Endothelial cell of umbilical vein (primary cell): ENCODE results near the gene PCYOX1L. TPM values are rescaled to one million over a fixed set of nuclear protein-coding genes. Genes with fewer than 3 reads are reported as not detected.

Experiments used
- BruUV-seq: library from RNA; stranded (reverse); fragments of 400-500 nt; replicated peaks from 2 replicates; lab custom pipeline; 2021; lab: Mats Ljungman, UMichigan
- CTCF ChIA-PET: fragments of 300-600, 350-600 bp; sonication (Branson Sonifier 250); formaldehyde crosslinking; loops from one replicate; lab custom pipeline; 2021; ENCODE audit warnings: antibody characterized with exemption, inconsistent platforms; lab: Charles Lee
- POLR2A ChIA-PET: fragments of 300-600, 350-600 bp; sonication (Branson Sonifier 250); formaldehyde crosslinking; loops from one replicate; lab custom pipeline; 2021; ENCODE audit warnings: antibody characterized with exemption, inconsistent platforms; lab: Charles Lee
- DNase-seq: peaks from one replicate; pipeline ENCODE4 v3.0.0-alpha.2; 2011; ENCODE audit warnings: low read depth, low spot score
- FAIRE-seq: peaks from 2 replicates; lab custom pipeline; 2011; peaks lifted over from hg19 to GRCh38; lab: Jason Lieb, UNC
- H2AFZ ChIP-seq: 2 replicates; pipeline ENCODE4 v1.6.0; 2012; ENCODE audit warnings: low read depth, low read length, control low read depth, inconsistent platforms
- H3K27ac ChIP-seq: 2 replicates; pipeline ENCODE4 v1.5.1; 2011; ENCODE audit warnings: low read depth, mild to moderate bottlenecking, control low read depth, low read length, moderate library complexity; ENCODE audit not compliant: insufficient read depth
- H3K27me3 ChIP-seq, 2 experiments: 2 replicates each; pipeline versions ENCODE4 v1.6.0 to v1.6.1; 2011; ENCODE audit warnings: low read length in 2 of 2, mixed read lengths in 1 of 2; ENCODE audit not compliant: control insufficient read depth in 2 of 2, insufficient read depth in 2 of 2
- H3K36me3 ChIP-seq, 2 experiments: 2 replicates in 1 of 2; 3 replicates in 1 of 2; pipeline ENCODE4 v1.5.1; 2011; ENCODE audit warnings: low read length in 2 of 2, mild to moderate bottlenecking in 1 of 2, moderate library complexity in 1 of 2; ENCODE audit not compliant: control insufficient read depth in 2 of 2, insufficient read depth in 2 of 2; ENCODE audit errors: extremely low read depth in 1 of 2
- H3K4me1 ChIP-seq: 3 replicates; pipeline ENCODE4 v1.5.1; 2011; ENCODE audit warnings: mild to moderate bottlenecking, low read length; ENCODE audit not compliant: control insufficient read depth, insufficient read depth; ENCODE audit errors: extremely low read depth
- H3K4me2 ChIP-seq: 2 replicates; pipeline ENCODE4 v1.6.1; 2011; ENCODE audit warnings: low read length, control low read depth, mixed read lengths; ENCODE audit not compliant: insufficient read depth
- H3K4me3 ChIP-seq, 3 experiments: fragments of 200-600 bp in 1 of 3; sonication (generic), shearing (Covaris generic) in 1 of 3; replicated peaks in 1 of 3; 2 replicates each; pipeline ENCODE4 v1.5.1; 2011 to 2016; ENCODE audit warnings: control low read depth in 3 of 3, low read length in 3 of 3, mild to moderate bottlenecking in 2 of 3, inconsistent platforms in 1 of 3, low read depth in 1 of 3, moderate library complexity in 1 of 3; ENCODE audit not compliant: insufficient read depth in 1 of 3
- H3K79me2 ChIP-seq: 2 replicates; pipeline ENCODE4 v1.6.0; 2012; ENCODE audit warnings: low read length, inconsistent platforms; ENCODE audit not compliant: control insufficient read depth, insufficient read depth
- H3K9ac ChIP-seq: replicated peaks from 2 replicates; pipeline ENCODE3; 2011; ENCODE audit warnings: low read length, control low read depth; ENCODE audit not compliant: insufficient read depth; ENCODE audit errors: extremely low read depth
- H3K9me1 ChIP-seq: replicated peaks from 3 replicates; pipeline ENCODE4 v1.6.0; 2011; ENCODE audit warnings: mild to moderate bottlenecking, low read length; ENCODE audit not compliant: control insufficient read depth, insufficient read depth; ENCODE audit errors: extremely low read depth
- H3K9me3 ChIP-seq: replicated peaks from 2 replicates; pipeline ENCODE4 v1.5.1; 2012; ENCODE audit warnings: low read length, inconsistent platforms; ENCODE audit not compliant: control insufficient read depth, insufficient read depth
- H4K20me1 ChIP-seq: replicated peaks from 2 replicates; pipeline ENCODE3; 2011; ENCODE audit warnings: mild to moderate bottlenecking, low read length; ENCODE audit not compliant: control insufficient read depth, insufficient read depth; ENCODE audit errors: extremely low read depth
- EZH2 ChIP-seq: IDR thresholded peaks from 2 replicates; pipeline ENCODE4 v1.6.1; 2012; ENCODE audit warnings: borderline replicate concordance, low read depth, mild to moderate bottlenecking, moderate library complexity, low read length, inconsistent platforms; ENCODE audit not compliant: severe bottlenecking
- FOS ChIP-seq: IDR thresholded peaks from 2 replicates; pipeline ENCODE4 v1.6.1; 2011; ENCODE audit warnings: mild to moderate bottlenecking, low read length, moderate library complexity, borderline replicate concordance; ENCODE audit not compliant: insufficient read depth
- GATA2 ChIP-seq: IDR thresholded peaks from 2 replicates; pipeline ENCODE4 v1.7.0; 2011; ENCODE audit warnings: low read depth, mild to moderate bottlenecking, moderate library complexity, mixed read lengths, low read length; ENCODE audit not compliant: insufficient read length, insufficient read depth
- JUN ChIP-seq: IDR thresholded peaks from 2 replicates; pipeline ENCODE4 v1.6.1; 2011; ENCODE audit warnings: borderline replicate concordance, low read depth; ENCODE audit not compliant: insufficient read length, insufficient read depth
- MYC ChIP-seq: IDR thresholded peaks from one replicate; pipeline ENCODE4 v1.6.1; 2011; ENCODE audit warnings: mild to moderate bottlenecking, low read depth, low read length
- POLR2A ChIP-seq: IDR thresholded peaks from 2 replicates; pipeline ENCODE4 v1.6.1; 2012; ENCODE audit warnings: low read depth, mild to moderate bottlenecking, control low read depth, low read length
- POLR2AphosphoS5 ChIP-seq: IDR thresholded peaks from 2 replicates; pipeline ENCODE4 v1.6.1; 2012; ENCODE audit warnings: low read depth, mild to moderate bottlenecking, control low read depth, low read length, moderate library complexity; ENCODE audit not compliant: insufficient read depth
- dilution Hi-C: fragments of 300-500 bp; cut with MboI; formaldehyde crosslinking; loops from one replicate; pipeline ENCODE4 v1.15.0; 2019; ENCODE audit warnings: low sequenced_read_pairs; ENCODE audit not compliant: extremely low pct_ligation_motif_present
- intact Hi-C: fragments of 100-400 bp; cut with micrococcal nuclease; formaldehyde crosslinking; loops from one replicate; pipeline ENCODE4 v1.10.0; 2022
- polyA plus RNA-seq, 4 experiments: library from polyadenylated mRNA; depleted of rRNA in 3 of 4; stranded (reverse) in 3 of 4; unstranded in 1 of 4; fragments of >200 nt; gene quantifications; 2 replicates each; pipeline versions ENCODE4 v1.2.1 to v1.2.3, GENCODE V29; 2011 to 2012; ENCODE audit warnings: missing spikeins in 1 of 4
- total RNA-seq: library from RNA; stranded (reverse); gene quantifications from 2 replicates; pipeline ENCODE4 v1.2.3, GENCODE V29; 2021
- TF ChIP-seq, protein P1 (sequence below): IDR thresholded peaks from 2 replicates; pipeline ENCODE4 v1.6.1; 2011; ENCODE audit not compliant: insufficient read depth, insufficient read length
- TF ChIP-seq, protein P2 (sequence below), 2 donors: IDR thresholded peaks; 1 replicate in 1 of 2; 2 replicates in 1 of 2; pipeline ENCODE4 v1.5.1; 2011; ENCODE audit warnings: low read length in 2 of 2, mild to moderate bottlenecking in 2 of 2, moderate library complexity in 2 of 2, control low read depth in 1 of 2, inconsistent platforms in 1 of 2, low read depth in 1 of 2; ENCODE audit not compliant: insufficient read depth in 1 of 2; ENCODE audit errors: extremely low read depth in 1 of 2

PCYOX1L gene
- total and polyA plus RNA-seq, 2 donors (not counting 3 experiments of a cell fraction or from before 2014, with no cell fraction given): 23.3 to 28.1 TPM

DNA sequence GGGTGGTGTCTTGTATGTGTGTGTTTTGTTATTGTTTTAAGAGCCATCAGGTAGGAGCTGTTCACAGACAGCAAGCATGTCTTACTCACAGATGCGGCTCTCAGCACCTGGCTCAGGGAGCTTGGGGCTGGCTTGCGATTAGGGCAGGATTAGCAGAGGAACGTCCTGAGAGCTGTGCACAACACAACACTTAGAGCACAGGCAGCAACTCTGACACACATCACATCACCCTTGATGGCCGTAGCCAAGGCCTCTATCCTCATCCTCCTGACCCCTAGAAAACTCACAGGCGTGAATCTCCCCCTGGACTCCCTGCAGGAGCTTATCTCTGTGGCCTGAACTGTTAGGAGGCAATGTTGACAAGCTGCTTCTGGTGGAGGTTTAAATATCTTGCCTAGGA lies 28.3 kb downstream of the PCYOX1L start:
- DNase-seq (no peak), FAIRE-seq (no peak)
- Histone ChIP-seq H4K20me1 (no peaks in the 10 kb centered on the region), H3K4me3 (no peak overlapping the region), H3K4me2 (no peak overlapping the region), H3K36me3 (no peaks in the 10 kb centered on the region), H3K9ac (no peak overlapping the region), H3K9me3 (no peaks in the 10 kb centered on the region), H3K4me1 (no peaks in the 10 kb centered on the region), H3K27ac (no peak overlapping the region), H2AFZ (no peak overlapping the region), H3K9me1 (no peaks in the 10 kb centered on the region), H3K79me2 (no peaks in the 10 kb centered on the region), H3K27me3 (no peaks in the 10 kb centered on the region)
- ChIA-PET CTCF (interaction anchor here (1.2 to 3.0 kb wide), 6 partner anchors 10 to 179 kb away, joined by 4 to 15 read pairs (median 7); no protein-coding TSS in a partner anchor), POLR2A (no interaction called here)
- intact Hi-C loops: no loop called here
- dilution Hi-C loops: no loop called here
- BruUV-seq: no TSS peak
- TF ChIP-seq POLR2A: no peak
- no peak for TF ChIP-seq MYC
- no peak for TF ChIP-seq EZH2
- TF ChIP-seq, protein P1, sequence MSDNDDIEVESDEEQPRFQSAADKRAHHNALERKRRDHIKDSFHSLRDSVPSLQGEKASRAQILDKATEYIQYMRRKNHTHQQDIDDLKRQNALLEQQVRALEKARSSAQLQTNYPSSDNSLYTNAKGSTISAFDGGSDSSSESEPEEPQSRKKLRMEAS: no peak
- TF ChIP-seq FOS: no peak
- TF ChIP-seq, protein P2, sequence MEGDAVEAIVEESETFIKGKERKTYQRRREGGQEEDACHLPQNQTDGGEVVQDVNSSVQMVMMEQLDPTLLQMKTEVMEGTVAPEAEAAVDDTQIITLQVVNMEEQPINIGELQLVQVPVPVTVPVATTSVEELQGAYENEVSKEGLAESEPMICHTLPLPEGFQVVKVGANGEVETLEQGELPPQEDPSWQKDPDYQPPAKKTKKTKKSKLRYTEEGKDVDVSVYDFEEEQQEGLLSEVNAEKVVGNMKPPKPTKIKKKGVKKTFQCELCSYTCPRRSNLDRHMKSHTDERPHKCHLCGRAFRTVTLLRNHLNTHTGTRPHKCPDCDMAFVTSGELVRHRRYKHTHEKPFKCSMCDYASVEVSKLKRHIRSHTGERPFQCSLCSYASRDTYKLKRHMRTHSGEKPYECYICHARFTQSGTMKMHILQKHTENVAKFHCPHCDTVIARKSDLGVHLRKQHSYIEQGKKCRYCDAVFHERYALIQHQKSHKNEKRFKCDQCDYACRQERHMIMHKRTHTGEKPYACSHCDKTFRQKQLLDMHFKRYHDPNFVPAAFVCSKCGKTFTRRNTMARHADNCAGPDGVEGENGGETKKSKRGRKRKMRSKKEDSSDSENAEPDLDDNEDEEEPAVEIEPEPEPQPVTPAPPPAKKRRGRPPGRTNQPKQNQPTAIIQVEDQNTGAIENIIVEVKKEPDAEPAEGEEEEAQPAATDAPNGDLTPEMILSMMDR (IDR thresholded peaks at IDR 0.05; ENCODE audit: extremely low read depth in 1 of 2, insufficient read depth in 1 of 2, low read depth in 1 of 2, low read length in 2 of 2): no peak
- no peak for TF ChIP-seq JUN
- TF ChIP-seq POLR2AphosphoS5: no peak
- TF ChIP-seq GATA2: no peak
